IPS DF 4.7 (cell line): ENCODE measurements around the gene B3GALNT2.
"Not testable (repeated sequence)": the region's sequence is repeated elsewhere in the genome, so short reads cannot be mapped to it uniquely, and the experiment has no call there.

Experiments
- DNase-seq: peaks from one replicate; pipeline ENCODE4 v3.0.0-alpha.2; 2013; ENCODE audit warnings: low spot score; ENCODE audit errors: extremely low read depth

Gene B3GALNT2

GRCh38 chr1:235504494-235505222 lies 406 bp upstream of the B3GALNT2 start:
- DNase-seq = peak; percentile 87

DNA sequence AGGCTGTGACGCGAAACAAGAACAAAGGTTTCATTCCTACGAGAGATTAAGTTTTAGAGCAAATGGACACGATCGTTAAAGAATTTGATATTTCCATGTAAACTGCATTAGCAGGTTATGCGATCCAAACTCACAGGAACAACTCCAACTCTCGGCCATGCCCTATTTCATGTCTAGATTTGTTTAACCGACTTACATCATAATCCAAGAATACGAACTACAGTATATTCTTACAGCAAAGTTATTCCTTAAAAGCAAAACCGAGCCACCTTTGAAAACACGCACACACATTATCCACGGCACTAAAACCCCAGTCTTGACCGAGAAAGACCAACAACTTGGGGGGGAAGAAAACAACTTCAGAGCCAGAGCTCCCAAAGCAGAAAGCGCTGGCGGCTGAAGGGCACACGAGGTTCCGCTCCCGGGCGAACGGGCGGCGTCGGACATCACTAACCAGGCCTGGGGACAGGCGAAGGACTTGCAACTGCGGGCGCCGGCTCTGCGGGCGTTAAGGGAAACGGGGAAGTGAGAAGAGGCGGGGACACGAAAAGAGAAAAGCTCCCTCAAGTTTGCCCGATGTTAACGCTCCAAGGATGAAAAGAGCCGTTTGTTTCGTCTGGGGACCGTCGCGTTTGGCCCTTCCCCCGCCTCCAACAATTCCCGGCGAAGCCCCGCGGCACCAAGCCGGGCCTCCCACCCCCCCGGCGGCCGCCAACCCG lies 690 bp downstream of the B3GALNT2 start:
- no peak for DNase-seq

- no peak for DNase-seq
These were observed 1.4 kb downstream of the B3GALNT2 start for GRCh38 chr1:235502601-235503402.

GRCh38 chr1:235500971-235501540 lies 3.2 kb downstream of the B3GALNT2 start:
- DNase-seq = no peak

DNA sequence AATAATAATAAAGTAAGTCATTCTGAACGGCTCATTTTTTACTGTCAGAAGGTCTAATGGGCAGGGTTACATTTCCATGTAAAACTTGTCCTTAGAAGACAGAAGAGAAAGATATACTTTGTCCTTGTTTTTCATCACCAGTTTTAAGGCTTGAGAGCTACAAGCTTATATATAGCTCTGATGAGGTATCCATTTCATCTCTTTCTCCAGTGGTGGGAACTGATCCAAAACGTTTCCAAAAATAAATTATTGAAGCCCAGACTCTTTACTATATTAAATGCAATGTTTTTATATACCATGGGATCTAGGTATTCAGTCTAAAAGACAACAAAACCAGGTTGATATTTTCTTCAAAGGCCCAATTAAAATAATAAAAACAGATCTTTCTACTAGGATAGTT lies 8.7 kb downstream of the B3GALNT2 start:
- DNase-seq = no peak

- no peak for DNase-seq
These were observed 9.2 kb downstream of the B3GALNT2 start for GRCh38 chr1:235495030-235495429.

DNA sequence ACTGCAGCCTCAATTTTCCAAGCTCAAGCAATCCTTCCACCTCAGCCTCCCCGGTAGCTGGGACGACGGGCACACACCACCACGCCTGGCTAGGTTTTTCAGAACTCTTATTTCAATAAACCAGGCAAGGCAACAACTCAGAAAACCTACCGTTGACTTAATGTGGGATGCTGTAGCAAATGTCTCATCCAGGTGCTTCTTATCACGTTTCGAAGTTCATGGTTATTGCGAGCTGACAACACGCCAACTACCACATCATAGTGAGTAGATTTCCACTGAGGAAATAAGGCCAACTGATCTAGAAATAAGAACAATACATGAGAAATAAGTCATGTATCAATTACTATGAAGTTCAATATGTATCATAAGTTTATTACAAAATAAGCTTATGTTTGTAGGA lies 9.7 kb downstream of the B3GALNT2 start:
- DNase-seq = no peak

GRCh38 chr1:235491644-235492043 lies 12.6 kb downstream of the B3GALNT2 start:
- no peak for DNase-seq

- no peak for DNase-seq
These were observed 17.9 kb downstream of the B3GALNT2 start for GRCh38 chr1:235486321-235486720.

GRCh38 chr1:235485558-235485957 lies 18.7 kb downstream of the B3GALNT2 start:
- no peak for DNase-seq

DNA sequence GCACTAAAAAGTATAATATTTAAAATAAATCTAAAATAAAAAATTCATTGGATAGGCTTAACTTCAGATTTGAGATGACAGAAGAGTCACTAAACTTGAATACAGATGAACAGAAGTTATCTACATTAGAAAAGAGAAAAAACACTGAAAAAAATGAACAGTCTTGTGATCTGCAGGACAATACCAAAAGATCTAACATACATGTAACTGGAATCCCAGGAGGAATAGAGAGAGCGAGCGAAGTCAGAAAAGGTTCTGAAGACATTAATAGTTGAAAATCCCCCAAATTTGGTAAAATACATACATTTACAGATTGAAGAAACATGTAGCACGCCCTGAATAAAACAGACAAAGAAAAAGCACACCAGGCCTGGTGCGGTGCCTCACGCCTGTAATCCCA lies 21.2 kb downstream of the B3GALNT2 start:
- DNase-seq = no peak

DNA sequence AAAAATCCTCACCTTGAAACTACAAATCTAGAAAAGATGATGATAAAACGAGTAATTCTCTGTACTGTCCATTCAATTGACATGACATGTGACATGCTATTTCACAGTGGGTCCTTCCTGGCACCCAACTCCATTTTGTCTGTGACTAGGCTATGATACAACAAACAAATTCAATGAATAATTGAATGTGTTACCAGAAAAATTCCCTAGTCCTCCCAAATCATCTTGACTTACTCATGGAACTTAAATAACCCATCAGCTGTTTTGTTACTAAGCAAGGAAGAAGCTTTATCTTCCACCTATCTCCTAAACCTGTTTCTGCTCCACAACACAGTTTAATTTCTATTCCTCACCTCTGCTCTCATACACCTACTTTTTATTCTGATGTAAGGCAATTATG lies 30.4 kb downstream of the B3GALNT2 start:
- DNase-seq = no peak

- no peak for DNase-seq
These were observed 33.4 kb downstream of the B3GALNT2 start for GRCh38 chr1:235470741-235471439.

DNA sequence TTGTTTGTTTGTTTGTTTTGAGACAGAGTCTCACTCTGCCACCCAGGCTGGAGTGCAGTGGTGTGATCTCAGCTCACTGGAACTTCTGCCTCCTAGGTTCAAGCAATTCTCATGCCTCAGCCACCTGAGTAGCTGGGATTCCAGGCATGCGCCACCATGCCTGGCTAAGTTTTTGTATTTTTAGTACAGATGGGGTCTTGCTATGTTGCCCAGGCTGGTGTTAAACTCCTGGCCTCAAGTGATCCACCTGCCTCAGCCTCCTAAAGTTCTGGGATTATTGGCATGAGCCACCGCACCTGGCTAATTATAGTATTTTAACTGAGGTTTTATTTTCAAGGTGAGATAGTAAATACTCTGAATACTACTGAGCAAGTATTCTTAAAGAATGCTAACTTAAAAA lies 34.4 kb downstream of the B3GALNT2 start:
- not testable (repeated sequence) for DNase-seq

- DNase-seq = no peak
These were observed 35.3 kb downstream of the B3GALNT2 start for GRCh38 chr1:235468970-235469369.

DNA sequence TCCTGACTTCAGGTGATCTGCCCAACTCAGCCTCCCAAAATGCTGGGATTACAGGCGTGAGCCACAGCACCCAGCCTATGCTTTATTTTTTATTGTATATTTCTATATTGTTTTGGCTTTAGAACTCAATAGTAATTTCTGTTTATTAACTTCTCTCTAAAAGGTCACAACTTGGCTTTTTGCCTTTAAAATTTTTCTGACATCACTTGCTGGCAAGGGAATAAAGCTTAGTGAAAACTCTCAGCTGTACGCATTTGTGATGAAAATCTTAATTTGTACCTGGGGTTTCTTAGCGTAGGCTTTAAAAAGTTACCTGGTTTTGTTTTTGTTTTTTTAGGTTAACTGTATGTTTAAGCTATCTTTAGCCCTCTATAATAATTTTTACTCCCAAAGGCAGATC lies 36.2 kb downstream of the B3GALNT2 start:
- DNase-seq = no peak

DNA sequence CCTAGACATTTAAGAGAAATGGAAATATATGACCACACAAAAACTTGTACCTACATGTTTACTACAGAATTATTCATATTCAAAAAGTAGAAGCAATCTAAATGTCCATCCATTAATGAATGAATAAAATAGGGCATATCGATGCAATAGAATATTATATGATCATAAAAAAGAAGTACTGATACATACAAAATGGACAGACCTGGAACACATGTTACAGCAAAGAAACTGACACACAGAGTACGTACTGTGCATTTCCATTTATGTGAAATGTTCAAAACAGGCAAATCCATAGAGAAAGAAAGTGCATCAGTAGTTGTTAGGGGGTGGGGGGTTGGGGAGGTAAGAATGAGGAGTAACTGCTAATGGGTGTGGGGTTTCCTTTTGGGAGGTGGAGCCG lies 39.2 kb downstream of the B3GALNT2 start:
- DNase-seq = no peak

DNA sequence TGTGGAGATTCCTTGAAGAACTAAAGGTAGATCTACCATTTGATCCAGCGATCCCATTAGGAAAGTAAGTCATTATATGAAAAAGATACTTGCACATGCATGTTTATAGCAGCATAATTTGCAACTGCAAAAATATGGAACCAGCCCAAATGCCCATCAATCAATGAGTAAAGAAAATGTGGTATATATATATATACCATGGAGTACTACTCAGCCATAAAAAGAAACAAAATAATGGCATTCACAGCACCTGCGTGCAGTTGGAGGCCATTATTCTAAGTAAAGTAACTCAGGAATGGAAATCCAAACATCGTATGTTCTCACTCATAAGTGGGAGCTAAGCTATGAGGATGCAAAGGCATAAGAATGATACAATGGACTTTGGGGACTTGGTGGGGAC lies 41.4 kb downstream of the B3GALNT2 start:
- not testable (repeated sequence) for DNase-seq

- no peak for DNase-seq
These were observed 42.3 kb downstream of the B3GALNT2 start for GRCh38 chr1:235461954-235462353.

DNA sequence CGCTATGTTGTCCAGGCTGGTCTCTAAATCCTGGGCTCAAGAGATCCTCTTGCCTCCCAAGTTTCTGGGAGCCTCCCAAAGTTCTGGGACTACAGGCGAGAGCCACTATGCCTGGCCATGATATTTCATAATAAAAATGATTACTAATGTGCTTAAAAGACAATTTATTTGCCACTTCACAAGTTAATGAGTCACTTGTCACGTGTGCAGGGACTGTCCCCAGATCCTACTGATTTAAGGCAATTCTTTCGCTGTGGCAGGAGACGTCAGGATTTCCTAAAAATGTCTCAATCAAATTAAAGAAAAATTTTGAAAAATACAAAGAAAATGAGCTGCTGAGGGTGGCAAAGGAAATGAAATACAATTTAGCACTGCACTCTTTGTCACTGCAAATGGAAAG lies 43.5 kb downstream of the B3GALNT2 start:
- DNase-seq = no peak

DNA sequence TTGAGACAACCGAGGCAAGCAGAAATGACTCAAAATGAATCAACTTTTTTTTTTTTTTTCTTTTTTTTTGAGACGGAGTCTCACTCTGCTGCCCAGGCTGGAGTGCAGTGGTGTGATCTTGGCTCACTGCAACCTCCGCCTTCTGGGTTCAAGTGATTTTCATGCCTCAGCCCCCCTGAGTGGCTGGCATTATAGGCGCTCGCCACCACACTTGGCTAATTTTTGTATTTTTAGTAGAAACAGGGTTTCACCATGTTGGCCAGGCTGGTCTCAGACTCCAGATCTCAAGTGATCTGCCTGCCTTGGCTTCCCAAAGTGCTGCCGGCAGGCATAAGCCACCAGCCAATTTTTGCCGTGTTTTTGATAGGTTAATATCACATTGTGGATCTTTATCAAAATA lies 46.4 kb downstream of the B3GALNT2 start:
- DNase-seq = not testable (repeated sequence)
